Measurements from ENCODE around the gene DUSP28. TPM values are rescaled to one million over a fixed set of nuclear protein-coding genes. Genes with fewer than 3 reads are reported as not detected.

Gene DUSP28
- total and polyA plus RNA-seq, 2 of the 13 experiments (the other 11 are each of a cell fraction or from before 2014, with no cell fraction given), result 5.2 to 8.6 TPM

GRCh38 chr2:240586919-240587800, 27.0 kb downstream of the DUSP28 start (continued):
- no peak for TF ChIP-seq SIX1 (CRISPR knock-in tag; IDR thresholded peaks at IDR 0.05; ENCODE audit: borderline replicate concordance)
- no peak for TF ChIP-seq NR2C2 (CRISPR knock-in tag; IDR thresholded peaks at IDR 0.05; ENCODE audit: borderline replicate concordance)
- TF ChIP-seq ZBTB21 (CRISPR knock-in tag; IDR thresholded peaks at IDR 0.05), result no peak
- no peak for TF ChIP-seq RFX5 (IDR thresholded peaks at IDR 0.05; ENCODE audit: low read depth, low read length)
- no peak; the same call in 1 of the 2 replicates for TF ChIP-seq ZNF205 (CRISPR knock-in tag; IDR thresholded peaks at IDR 0.05)
- no peak for TF ChIP-seq ZFP1 (CRISPR knock-in tag; IDR thresholded peaks at IDR 0.05)
- no peak for TF ChIP-seq SCMH1 (CRISPR knock-in tag; IDR thresholded peaks at IDR 0.05; ENCODE audit: borderline replicate concordance)
- no peak for TF ChIP-seq SOX13 (IDR thresholded peaks at IDR 0.05)
- TF ChIP-seq SOX13 (CRISPR knock-in tag; conservative IDR thresholded peaks at IDR 0.05 in 1 of 2, IDR thresholded peaks at IDR 0.05 in 1 of 2), result no peak; a peak in 2 of 4 replicates
- no peak for TF ChIP-seq AGO1 (IDR thresholded peaks at IDR 0.05; ENCODE audit: low read depth, low read length, poor library complexity, severe bottlenecking)
- no peak for TF ChIP-seq JUNB (CRISPR knock-in tag; IDR thresholded peaks at IDR 0.05; ENCODE audit: borderline replicate concordance)
- no peak for TF ChIP-seq ZFX (CRISPR knock-in tag; IDR thresholded peaks at IDR 0.05; ENCODE audit: low read depth)
- peak; percentile 43; the same call in 1 of the 2 replicates for TF ChIP-seq ZNF747 (CRISPR knock-in tag; IDR thresholded peaks at IDR 0.05; ENCODE audit: borderline replicate concordance)
- TF ChIP-seq, protein P1, sequence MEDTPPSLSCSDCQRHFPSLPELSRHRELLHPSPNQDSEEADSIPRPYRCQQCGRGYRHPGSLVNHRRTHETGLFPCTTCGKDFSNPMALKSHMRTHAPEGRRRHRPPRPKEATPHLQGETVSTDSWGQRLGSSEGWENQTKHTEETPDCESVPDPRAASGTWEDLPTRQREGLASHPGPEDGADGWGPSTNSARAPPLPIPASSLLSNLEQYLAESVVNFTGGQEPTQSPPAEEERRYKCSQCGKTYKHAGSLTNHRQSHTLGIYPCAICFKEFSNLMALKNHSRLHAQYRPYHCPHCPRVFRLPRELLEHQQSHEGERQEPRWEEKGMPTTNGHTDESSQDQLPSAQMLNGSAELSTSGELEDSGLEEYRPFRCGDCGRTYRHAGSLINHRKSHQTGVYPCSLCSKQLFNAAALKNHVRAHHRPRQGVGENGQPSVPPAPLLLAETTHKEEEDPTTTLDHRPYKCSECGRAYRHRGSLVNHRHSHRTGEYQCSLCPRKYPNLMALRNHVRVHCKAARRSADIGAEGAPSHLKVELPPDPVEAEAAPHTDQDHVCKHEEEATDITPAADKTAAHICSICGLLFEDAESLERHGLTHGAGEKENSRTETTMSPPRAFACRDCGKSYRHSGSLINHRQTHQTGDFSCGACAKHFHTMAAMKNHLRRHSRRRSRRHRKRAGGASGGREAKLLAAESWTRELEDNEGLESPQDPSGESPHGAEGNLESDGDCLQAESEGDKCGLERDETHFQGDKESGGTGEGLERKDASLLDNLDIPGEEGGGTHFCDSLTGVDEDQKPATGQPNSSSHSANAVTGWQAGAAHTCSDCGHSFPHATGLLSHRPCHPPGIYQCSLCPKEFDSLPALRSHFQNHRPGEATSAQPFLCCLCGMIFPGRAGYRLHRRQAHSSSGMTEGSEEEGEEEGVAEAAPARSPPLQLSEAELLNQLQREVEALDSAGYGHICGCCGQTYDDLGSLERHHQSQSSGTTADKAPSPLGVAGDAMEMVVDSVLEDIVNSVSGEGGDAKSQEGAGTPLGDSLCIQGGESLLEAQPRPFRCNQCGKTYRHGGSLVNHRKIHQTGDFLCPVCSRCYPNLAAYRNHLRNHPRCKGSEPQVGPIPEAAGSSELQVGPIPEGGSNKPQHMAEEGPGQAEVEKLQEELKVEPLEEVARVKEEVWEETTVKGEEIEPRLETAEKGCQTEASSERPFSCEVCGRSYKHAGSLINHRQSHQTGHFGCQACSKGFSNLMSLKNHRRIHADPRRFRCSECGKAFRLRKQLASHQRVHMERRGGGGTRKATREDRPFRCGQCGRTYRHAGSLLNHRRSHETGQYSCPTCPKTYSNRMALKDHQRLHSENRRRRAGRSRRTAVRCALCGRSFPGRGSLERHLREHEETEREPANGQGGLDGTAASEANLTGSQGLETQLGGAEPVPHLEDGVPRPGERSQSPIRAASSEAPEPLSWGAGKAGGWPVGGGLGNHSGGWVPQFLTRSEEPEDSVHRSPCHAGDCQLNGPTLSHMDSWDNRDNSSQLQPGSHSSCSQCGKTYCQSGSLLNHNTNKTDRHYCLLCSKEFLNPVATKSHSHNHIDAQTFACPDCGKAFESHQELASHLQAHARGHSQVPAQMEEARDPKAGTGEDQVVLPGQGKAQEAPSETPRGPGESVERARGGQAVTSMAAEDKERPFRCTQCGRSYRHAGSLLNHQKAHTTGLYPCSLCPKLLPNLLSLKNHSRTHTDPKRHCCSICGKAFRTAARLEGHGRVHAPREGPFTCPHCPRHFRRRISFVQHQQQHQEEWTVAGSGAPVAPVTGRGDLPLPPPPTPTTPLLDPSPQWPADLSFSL (CRISPR knock-in tag; IDR thresholded peaks at IDR 0.05), result no peak
- no peak for TF ChIP-seq ZNF484 (CRISPR knock-in tag; IDR thresholded peaks at IDR 0.05; ENCODE audit: borderline replicate concordance, low read depth)
- TF ChIP-seq ZSCAN22 (CRISPR knock-in tag; IDR thresholded peaks at IDR 0.05), result no peak
- TF ChIP-seq ZNF18 (CRISPR knock-in tag; IDR thresholded peaks at IDR 0.05; ENCODE audit: insufficient replicate concordance), result peak; percentile 60
- no peak for TF ChIP-seq MYNN (CRISPR knock-in tag; IDR thresholded peaks at IDR 0.05; ENCODE audit: low read depth)
- TF ChIP-seq, protein P2, sequence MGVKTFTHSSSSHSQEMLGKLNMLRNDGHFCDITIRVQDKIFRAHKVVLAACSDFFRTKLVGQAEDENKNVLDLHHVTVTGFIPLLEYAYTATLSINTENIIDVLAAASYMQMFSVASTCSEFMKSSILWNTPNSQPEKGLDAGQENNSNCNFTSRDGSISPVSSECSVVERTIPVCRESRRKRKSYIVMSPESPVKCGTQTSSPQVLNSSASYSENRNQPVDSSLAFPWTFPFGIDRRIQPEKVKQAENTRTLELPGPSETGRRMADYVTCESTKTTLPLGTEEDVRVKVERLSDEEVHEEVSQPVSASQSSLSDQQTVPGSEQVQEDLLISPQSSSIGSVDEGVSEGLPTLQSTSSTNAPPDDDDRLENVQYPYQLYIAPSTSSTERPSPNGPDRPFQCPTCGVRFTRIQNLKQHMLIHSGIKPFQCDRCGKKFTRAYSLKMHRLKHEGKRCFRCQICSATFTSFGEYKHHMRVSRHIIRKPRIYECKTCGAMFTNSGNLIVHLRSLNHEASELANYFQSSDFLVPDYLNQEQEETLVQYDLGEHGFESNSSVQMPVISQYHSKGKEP (CRISPR knock-in tag; IDR thresholded peaks at IDR 0.05), result no peak
- TF ChIP-seq SP5 (CRISPR knock-in tag; IDR thresholded peaks at IDR 0.05; ENCODE audit: borderline replicate concordance, low read depth), result 0 out of 2 replicates have a peak, but pooled peaks have one; percentile 29
